Hippocampal formation (tissue), 2 donors: ENCODE results near the gene GRB10.

Source experiments
- DNase-seq, 2 donors: peaks; one replicate each; lab custom pipeline; 2025; lab: John Stamatoyannopoulos, UW

GRB10 gene

GRCh38 chr7:50721160-50721559 lies 61.5 kb downstream of the GRB10 start:
- no peak for DNase-seq

DNA sequence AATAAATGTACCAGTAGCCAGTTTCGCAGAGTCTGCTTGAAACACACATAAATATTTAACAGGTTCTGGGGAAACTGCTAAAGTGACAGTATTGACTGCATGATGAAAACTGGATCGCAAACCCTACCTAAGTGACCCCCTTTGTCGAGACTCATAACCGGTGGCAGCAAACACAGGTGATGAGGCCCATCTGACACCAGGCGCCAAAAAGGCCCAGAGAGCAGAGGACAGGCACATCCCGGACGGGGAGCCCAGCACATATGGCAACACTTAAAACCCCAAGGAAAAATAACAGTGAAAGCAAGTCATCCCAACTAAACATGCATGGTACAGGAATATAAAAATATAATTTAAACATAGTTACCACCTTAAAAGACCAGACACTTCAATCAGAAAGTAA lies 62.4 kb downstream of the GRB10 start:
- DNase-seq, result no peak

DNA sequence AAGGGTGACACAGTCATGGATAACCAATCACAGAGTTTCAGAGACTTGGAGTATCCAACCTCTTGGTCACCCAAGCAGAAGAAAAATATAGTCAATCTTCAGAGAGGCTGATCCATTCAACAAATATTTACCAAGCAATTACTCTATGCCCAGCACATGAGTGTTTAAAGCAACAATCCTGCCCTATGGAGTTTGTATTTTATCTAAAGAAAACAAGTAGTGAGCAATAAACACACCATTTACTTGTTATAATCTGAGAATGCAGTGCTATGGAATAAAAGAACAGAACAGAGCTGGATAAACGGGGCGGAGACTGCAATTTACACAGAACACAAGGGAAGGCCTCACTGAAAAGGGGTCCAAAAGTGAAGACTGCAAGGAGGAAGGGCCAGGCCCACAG lies 63.8 kb downstream of the GRB10 start:
- no peak for DNase-seq

DNA sequence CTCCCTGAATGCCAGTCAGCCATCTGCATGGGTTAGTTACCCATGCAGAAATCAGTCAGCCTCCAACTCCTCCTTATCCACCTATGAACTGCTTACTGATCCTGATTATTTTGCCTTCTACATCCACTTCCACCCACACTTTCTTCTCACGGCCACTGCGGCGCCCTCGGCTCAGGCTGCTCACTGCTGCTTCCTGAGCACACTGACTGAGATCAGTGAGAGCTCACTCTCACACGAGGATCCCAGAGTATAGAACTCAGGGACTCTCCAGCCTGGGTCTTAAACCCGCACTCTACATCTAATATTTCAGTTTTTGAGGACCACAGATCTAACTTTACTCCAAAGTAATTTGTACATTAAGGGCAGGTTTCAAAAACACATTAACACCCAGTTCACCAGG lies 64.4 kb downstream of the GRB10 start:
- DNase-seq, result no peak

DNA sequence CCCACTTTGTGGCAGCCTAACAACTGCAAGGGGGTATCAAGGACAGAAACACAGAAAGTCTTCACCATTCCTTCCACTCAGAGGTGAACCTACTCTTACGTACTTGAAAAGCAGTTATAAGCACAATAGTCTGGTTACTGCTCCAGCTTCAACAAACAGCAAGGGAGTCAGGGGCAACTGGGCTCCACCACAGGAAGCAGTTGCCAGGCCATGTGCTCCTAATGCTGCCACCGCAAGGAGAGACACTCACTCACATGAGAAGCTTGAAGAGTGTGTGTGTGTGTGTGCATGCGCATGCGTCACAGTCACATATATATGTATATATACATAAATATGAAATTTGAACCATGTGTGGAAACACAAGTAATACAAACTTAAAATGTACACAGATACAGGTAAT lies 65.5 kb downstream of the GRB10 start:
- DNase-seq, result no peak

- no peak for DNase-seq
These were observed 67.8 kb downstream of the GRB10 start for GRCh38 chr7:50714857-50715256.

DNA sequence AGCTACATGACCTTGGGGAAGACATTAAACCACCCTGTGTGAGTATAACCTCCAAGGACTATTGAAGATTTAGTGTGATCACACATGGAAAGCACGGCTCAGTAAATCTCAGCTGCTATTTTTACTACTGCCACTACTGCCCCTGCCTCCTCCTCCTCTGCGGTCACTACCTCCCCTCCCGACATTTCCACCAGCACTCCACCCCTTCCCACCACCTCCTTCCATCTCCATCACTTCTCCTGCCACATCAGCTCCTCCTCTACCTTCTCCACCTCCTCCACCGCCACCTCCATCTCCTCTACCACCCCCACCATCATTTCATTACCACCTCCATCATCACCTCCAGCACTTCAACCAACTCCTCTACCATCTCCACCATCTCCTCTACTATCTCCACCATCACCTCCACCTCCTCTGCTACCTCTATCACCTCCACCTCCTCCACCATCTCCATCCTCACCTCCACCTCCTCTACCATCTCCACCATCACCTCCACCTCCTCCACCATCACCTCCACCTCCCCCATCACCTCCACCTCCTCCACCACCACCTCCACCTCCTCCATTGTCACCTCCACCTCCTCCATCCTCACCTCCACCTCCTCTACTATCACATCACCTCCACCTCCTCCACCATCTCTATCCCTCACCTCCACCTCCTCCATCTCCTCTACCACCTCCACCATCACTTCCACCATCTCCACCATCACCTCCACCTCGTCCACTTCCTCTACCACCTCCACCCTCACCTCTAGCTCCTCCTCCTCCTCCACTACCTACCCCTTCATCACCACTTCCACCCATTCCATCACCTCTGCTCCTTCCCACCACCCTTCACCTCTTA lies 69.4 kb downstream of the GRB10 start:
- DNase-seq, result no peak

- DNase-seq, result no peak
These were observed 70.2 kb downstream of the GRB10 start for GRCh38 chr7:50712252-50713122.

DNA sequence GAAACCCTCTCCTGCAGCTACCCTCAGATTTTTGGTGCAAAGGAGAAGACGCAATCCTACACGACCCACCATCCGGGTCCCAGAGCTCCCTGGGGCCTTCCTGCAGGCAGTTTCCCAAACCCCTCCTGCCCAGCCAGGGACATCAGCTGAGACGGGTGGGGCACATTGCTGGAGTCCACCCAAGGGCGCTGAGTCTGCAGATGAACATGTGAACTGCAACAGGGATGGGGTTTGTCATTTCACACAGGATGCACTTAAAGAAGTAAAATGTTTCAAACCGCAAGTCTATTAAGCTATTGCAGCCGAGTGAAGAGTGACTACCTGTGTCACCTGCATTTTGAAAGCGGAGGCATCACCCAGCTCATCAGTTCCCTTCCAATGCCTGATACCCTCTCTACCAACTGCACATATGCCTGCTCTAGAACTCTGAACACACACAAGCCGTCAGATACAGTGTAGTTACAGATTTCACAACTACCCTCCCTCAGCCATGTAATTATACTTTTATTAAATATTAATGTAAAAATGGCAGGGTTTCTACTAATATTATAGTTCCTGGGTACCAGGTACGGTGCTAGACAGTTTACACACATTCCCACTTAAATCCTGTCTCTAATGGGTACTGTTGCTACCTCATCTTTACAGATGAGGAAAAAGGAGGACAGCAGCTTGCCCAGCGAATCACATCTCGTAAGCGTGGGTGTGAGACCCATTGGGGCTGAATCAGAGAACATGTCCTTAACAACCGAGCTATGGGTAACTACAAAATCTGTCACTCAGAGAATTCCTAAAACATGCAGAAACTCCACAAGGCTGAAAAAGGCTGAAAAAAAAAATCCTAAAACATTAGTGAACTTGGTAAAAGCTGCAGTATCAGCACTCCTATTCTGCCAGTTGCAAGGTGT lies 71.2 kb downstream of the GRB10 start:
- no peak for DNase-seq

DNA sequence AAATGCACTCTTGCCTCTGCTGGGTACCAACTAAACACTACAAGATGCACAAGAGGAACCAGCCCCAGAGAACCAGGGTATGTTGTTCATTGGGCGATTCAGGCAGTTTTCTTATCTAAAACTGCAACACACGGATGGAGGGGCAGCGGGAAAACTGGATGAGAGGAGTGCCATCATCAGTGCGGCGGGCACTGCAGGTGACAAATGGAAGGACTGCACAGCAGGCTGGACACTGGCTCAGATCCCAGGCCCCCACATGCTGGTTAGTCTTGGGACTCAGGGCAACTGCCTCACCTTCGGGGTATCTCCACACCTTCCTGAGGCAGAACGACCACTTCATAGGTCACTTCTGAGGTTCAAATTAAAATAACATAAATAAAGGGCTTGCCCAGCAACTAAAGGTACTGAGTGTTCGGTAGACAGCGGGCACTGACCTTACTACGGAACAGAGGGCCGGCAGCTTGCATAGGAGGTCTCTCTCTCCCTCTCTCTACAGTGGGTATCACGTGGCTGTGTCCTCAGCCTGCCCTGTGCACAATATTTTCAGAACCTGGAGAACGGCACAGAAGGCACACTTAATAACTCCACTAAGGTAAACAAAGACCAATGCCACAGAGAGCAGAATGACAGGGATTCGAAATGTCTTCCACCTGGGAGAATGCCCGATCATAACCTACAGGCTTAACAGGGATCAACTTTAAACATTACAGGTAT lies 72.1 kb downstream of the GRB10 start:
- no peak for DNase-seq

DNA sequence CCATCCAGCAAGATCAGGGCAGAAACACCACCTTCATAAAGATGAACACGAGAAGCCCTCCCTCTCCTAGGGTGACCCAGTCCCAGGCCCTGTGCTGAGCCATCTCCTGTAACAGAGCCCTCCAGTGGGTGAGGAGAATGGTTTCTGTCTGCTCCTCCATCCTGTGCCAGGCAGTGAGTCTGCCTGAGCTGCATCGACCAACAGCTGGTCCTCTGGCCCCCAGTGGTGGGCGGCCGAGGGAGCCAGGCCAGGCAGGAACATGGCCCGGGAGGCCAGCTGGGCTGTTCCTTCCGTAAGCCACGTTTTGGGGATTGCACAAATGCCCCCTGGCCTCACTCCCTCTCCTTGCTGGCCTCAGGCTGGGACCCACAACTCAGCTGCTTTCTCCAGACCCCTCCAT lies 73.5 kb downstream of the GRB10 start:
- DNase-seq, result no peak

DNA sequence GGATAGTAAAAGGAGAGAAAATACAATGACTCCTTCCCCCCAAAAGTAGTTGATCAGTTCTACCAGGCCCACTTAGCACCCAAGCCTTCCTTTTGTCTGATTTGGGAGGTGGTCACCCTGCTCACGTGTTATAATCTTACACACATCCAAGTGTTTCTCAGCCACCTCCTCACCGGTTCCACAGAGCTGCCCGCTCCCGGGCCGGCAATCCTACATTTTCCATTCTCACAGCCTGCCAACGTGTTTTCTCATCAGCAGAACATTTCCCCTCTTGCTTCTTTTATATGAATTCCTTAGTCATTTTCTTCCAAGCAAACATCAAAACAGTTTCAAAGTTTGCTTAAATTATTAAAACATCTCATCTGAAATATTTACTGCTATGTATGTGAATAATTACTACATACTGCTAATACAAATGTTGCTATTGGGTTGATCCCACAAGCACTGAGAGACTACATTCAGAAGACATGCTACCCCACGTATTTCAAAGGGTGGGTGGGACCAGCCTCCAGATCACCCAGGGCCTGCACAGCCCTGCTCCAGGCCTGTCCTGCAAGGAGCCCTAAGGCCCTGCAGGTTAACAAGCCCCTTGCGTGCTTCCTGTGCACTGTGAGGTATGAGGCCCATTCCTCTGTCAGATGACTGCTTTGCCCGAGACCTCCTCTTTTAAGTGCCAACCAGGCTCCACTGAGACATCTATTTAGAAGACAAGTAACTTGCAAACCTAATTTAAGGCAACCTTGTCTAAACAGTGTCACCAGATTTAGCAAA lies 75.3 kb downstream of the GRB10 start:
- DNase-seq, result no peak

DNA sequence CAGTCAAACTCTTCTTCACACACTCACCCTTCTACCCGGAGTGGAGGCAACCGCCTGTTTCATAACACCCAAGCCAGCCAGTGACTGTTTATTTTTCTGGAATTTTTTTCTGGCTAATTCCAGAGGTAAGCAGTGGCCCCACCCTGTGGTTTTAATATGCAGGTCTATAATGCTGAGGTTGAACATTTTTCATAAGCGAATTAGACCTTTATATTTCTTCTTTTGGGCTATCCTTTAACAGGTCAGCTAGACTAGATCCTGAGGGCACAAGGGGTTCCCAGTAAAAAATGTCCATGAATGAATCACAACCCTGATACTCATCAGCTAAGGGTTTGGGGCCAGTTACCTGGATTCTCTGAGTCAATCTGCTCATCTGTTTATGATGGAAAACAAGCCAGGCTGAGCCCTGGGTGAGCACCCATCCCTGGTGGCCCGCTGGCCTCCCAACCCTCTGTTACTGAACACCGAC lies 76.2 kb downstream of the GRB10 start:
- no peak for DNase-seq

DNA sequence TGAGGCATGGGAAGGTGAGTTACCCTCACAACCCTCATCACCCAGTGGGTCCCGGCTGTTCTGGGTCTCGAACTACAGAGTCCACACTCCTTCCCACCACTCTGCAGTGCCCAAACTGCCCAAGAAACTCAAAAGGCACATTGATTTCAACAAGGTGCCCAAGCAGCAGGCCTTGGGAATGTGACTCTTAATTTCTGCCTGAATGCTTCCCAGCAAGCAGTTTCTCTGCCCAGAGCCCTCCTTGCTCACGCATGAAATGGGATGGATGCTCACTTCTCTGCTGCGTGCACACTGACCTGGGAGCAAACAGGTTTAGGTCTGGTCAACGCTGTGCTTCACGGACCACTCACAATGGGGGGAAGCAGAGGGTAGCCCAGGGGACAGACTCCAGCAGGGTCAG lies 77.9 kb downstream of the GRB10 start:
- DNase-seq, result no peak

GRCh38 chr7:50703654-50704053 lies 79.0 kb downstream of the GRB10 start:
- no peak for DNase-seq

GRCh38 chr7:50699143-50699542 lies 83.6 kb downstream of the GRB10 start:
- DNase-seq, result no peak

DNA sequence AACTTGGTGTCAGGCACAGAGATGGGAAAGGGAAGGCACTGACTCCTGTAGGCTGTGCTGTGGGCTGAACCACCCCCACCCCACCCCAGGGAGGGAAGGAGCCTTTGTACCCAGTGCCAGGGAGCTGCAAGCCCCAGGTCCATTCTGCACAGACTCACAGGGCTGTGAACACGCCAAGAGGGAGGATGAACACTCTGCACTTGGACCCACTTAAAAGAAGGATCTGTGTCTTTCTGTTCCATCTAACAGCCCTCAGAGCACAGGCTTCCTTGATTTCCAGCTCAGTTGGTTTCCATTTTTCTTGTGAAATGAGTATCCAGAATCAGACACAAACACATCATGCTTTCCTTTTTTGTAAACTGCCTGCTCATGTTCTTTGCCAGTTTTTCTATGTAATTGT lies 84.9 kb downstream of the GRB10 start:
- DNase-seq, result no peak

DNA sequence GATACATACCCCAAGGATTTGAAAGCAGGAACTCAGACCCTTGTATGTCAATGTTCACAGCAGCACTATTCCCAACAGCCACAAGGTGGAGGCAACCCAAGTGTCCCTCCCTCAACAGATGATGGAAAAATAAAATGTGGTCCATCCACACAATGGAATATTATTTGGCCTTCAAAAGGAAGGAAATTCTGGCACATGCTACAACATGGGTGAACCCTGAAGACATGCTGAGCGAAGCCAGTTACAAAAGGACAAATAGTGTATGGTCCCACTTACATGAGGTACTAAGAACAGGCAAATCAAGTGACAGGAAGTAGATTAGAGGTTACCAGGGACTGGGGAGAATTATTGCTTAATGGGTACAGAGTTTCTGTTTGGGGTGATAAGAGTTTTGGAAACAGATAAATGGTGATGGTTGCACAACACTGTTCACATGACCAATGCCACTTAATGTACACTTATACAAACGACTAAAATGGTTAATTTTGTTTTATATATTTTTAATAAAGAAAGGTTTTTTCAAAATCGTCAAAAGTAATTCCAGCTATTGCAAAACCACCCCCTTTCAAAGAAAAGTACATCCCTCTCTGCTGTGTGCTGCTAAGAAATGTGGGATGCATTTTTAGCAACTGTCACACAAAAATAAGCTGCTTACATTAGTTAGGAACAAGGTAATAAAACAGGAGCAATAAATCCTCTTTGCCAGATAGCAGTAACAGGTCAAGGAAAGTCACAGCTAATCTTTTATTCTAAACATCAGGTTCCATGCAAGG lies 85.7 kb downstream of the GRB10 start:
- no peak for DNase-seq

GRCh38 chr7:50695026-50695425 lies 87.7 kb downstream of the GRB10 start:
- DNase-seq, result no peak
